AG04450 (cell line): ENCODE measurements around the gene RACK1. TPM values are rescaled to one million over a fixed set of nuclear protein-coding genes. Genes with fewer than 3 reads are reported as not detected.
A peak's percentile ranks its signal among the peaks of the same experiment; 100 is the strongest.

Experiments
- CTCF ChIA-PET: fragments of 300-600, 350-600 bp; formaldehyde crosslinking; extraction: SDS; loops from one replicate; lab custom pipeline; 2022; ENCODE audit warnings: antibody characterized with exemption, inconsistent platforms; lab: Charles Lee
- POLR2A ChIA-PET: fragments of 350-600 bp; formaldehyde crosslinking; extraction: SDS; loops from one replicate; lab custom pipeline; 2021; ENCODE audit warnings: antibody characterized with exemption, inconsistent platforms; lab: Yijun Ruan, JAX
- DNase-seq: peaks from one replicate; pipeline ENCODE4 v3.0.0-alpha.2; 2011; ENCODE audit warnings: low read depth, low spot score
- H3K27ac ChIP-seq: one replicate; pipeline ENCODE4 v1.5.1; 2012; ENCODE audit warnings: low read depth, low read length, control low read depth
- H3K27me3 ChIP-seq: one replicate; pipeline ENCODE4 v1.6.0; 2012; ENCODE audit warnings: low read length; ENCODE audit not compliant: control insufficient read depth, insufficient read depth
- H3K4me3 ChIP-seq: 2 replicates; pipeline ENCODE4 v1.5.1; 2011; ENCODE audit warnings: mild to moderate bottlenecking, low read depth, low read length, control low read depth
- H3K9me3 ChIP-seq: 2 replicates; pipeline ENCODE4 v1.5.1; 2012; ENCODE audit warnings: low read length; ENCODE audit not compliant: control insufficient read depth, insufficient read depth
- polyA plus RNA-seq: library from polyadenylated mRNA; depleted of rRNA; stranded (reverse); fragments of >200 nt; gene quantifications from 2 replicates; pipeline ENCODE4 v1.2.3, GENCODE V29; 2011
- TF ChIP-seq, protein P1 (sequence below): IDR thresholded peaks from 2 replicates; pipeline ENCODE4 v1.5.1; 2011; ENCODE audit warnings: low read depth, low read length, control low read depth, inconsistent platforms

RACK1 gene
- polyA plus RNA-seq, 1 experiment: 4,422 TPM

- Histone ChIP-seq H3K27ac (peak overlapping the region; percentile 52), H3K9me3 (no peaks in the 10 kb centered on the region; the same call in 1 of the 2 replicates), H3K4me3 (peak overlapping the region; percentile 90), H3K27me3 (no peaks in the 10 kb centered on the region)
- CTCF ChIA-PET: interaction anchor here (1.1 to 2.6 kb wide), 3 partner anchors 13 to 17 kb away, joined by 3 to 8 read pairs (median 6); partner anchors contain the start of gene TRIM7
- POLR2A ChIA-PET: interaction anchor here (0.5 to 5.8 kb wide), 11 partner anchors 10 to 360 kb away, joined by 3 to 72 read pairs (median 4); partner anchors contain the start of genes RACK1, TRIM41, TRIM52 and TRIM7
- DNase-seq: peak; percentile 89
- TF ChIP-seq, protein P1, sequence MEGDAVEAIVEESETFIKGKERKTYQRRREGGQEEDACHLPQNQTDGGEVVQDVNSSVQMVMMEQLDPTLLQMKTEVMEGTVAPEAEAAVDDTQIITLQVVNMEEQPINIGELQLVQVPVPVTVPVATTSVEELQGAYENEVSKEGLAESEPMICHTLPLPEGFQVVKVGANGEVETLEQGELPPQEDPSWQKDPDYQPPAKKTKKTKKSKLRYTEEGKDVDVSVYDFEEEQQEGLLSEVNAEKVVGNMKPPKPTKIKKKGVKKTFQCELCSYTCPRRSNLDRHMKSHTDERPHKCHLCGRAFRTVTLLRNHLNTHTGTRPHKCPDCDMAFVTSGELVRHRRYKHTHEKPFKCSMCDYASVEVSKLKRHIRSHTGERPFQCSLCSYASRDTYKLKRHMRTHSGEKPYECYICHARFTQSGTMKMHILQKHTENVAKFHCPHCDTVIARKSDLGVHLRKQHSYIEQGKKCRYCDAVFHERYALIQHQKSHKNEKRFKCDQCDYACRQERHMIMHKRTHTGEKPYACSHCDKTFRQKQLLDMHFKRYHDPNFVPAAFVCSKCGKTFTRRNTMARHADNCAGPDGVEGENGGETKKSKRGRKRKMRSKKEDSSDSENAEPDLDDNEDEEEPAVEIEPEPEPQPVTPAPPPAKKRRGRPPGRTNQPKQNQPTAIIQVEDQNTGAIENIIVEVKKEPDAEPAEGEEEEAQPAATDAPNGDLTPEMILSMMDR: no peak
These were observed 52.0 kb downstream of the RACK1 start for GRCh38 chr5:181191526-181192336.

DNA sequence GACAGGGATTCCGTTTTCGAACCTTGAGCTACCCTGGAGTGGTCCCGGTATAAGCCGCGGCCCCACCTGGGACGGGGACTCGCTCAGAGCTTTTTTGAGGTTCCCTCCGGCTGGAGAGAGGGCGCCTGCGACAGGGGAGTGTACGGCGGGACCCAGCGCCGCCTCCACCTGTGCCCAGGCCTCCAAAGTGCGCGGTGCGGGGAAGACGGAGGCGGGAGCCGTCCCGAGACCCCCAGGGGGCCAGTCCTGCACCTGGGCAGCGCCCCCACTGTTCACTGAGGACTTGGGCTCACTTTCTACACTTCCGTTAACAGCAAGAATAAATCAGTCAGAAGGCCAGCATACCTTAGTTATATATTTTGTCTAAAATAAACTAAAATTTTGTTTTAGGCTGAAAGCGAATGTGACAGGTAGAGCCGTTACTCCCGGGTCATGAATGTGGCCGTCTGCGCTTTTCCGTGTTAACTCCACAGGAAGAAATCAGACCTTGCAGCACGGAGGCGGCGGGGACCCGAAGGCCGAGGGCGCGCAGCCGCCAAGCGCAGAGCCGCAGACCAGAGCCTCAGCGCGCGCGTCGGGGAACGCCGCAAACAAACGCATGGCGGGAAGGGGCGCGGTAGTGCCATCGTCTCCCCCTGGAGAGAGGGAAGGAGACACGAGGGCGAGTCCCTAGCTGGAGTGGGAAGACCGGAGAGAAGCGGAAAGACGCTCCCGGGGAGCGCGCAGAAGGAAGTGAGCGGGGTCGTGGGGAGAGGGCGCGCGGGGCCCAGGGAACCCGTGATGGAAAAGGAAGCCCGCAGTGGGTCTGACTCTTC lies 52.8 kb downstream of the RACK1 start:
- Histone ChIP-seq H3K9me3 (no peaks in the 10 kb centered on the region; the same call in 1 of the 2 replicates), H3K27ac (peak overlapping the region; percentile 52), H3K4me3 (peak overlapping the region; percentile 85), H3K27me3 (no peaks in the 10 kb centered on the region)
- POLR2A ChIA-PET: interaction anchor here (0.7 to 5.8 kb wide), 10 partner anchors 11 to 71 kb away, joined by 3 to 72 read pairs (median 5); partner anchors contain the start of genes RACK1, TRIM41, TRIM52 and TRIM7
- TF ChIP-seq, protein P1: 0 out of 2 replicates have a peak, but pooled peaks have one; percentile 14
- CTCF ChIA-PET: interaction anchor here (1.1 to 2.6 kb wide), 4 partner anchors 14 to 33 kb away, joined by 3 to 8 read pairs (median 5); partner anchors contain the start of gene TRIM7
- no peak for DNase-seq

DNA sequence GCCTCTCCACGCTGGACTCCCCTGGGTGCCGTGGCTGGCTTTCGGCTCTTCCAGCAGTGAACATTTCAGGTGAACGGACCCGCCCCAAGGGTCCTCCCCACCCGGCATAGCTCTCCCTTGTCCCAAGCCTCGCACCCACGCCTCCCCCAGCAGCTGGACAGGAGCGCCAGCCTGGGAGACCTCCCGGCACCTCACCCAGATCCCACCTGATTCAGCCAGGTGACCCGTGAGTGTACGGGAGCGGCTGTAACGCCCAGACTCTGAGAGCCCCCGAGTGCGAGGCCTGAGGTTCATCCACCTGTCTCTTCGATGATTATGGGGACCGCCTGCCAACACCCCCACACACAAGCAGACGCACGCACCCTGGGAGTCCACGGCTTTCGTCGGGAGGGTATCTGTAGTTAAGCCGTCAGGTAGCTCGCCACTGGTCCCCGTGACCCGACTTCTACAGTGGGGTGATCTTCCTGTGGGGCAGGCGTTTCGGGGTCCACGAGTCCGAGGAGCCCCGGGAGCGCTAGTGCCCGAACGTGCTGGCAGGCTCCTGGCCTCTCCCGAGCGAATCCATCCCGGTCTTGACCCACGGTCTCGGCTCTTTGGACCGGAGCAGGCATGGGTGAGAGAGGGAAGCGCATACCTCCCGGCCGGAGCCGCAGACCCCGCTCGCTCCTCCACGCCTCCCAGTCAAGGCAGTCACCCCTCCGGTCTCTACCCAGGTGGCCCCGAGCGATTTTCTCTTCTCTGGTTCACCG lies 53.6 kb downstream of the RACK1 start:
- Histone ChIP-seq H3K4me3 (peak overlapping the region; percentile 85), H3K27me3 (no peaks in the 10 kb centered on the region), H3K27ac (no peak overlapping the region), H3K9me3 (no peaks in the 10 kb centered on the region; the same call in 1 of the 2 replicates)
- DNase-seq: no peak
- TF ChIP-seq, protein P1: no peak
- ChIA-PET POLR2A (interaction anchor here (0.6 to 5.8 kb wide), 5 partner anchors 15 to 71 kb away, joined by 3 to 72 read pairs (median 5); partner anchors contain the start of genes RACK1, TRIM41, TRIM52 and TRIM7), CTCF (interaction anchor here (0.7 to 1.9 kb wide), 2 partner anchors 27 to 32 kb away, joined by 3 to 4 read pairs; no protein-coding TSS in a partner anchor)

GRCh38 chr5:181189363-181189961 lies 54.2 kb downstream of the RACK1 start:
- TF ChIP-seq, protein P1: no peak
- ChIA-PET CTCF (interaction anchor here (0.7 to 1.9 kb wide), 3 partner anchors 12 to 31 kb away, joined by 3 to 4 read pairs (median 3); no protein-coding TSS in a partner anchor), POLR2A (interaction anchor here (0.5 to 5.8 kb wide), 7 partner anchors 15 to 332 kb away, joined by 3 to 72 read pairs (median 5); partner anchors contain the start of genes RACK1, TRIM41, TRIM52 and TRIM7)
- no peak for DNase-seq
- Histone ChIP-seq H3K27me3 (no peaks in the 10 kb centered on the region), H3K4me3 (peak overlapping the region; percentile 85), H3K27ac (peak overlapping the region; percentile 11), H3K9me3 (no peaks in the 10 kb centered on the region; the same call in 1 of the 2 replicates)
